NB4 (cell line): Measurements from ENCODE around the gene FMNL2.

Source experiments
- CTCF ChIP-seq: IDR thresholded peaks from one replicate; pipeline ENCODE4 v1.5.1; 2012; ENCODE audit warnings: low read depth, low read length
- MYC ChIP-seq: IDR thresholded peaks from 2 replicates; pipeline ENCODE4 v1.6.1; 2011; ENCODE audit warnings: low read depth, low read length
- POLR2A ChIP-seq: IDR thresholded peaks from 2 replicates; pipeline ENCODE4 v1.6.1; 2011; ENCODE audit warnings: mild to moderate bottlenecking; ENCODE audit not compliant: insufficient read length; ENCODE audit errors: extremely low read depth
- TF ChIP-seq, protein P1 (sequence below): IDR thresholded peaks from 2 replicates; pipeline ENCODE4 v1.6.1; 2011; ENCODE audit warnings: low read depth, low read length

DNA sequence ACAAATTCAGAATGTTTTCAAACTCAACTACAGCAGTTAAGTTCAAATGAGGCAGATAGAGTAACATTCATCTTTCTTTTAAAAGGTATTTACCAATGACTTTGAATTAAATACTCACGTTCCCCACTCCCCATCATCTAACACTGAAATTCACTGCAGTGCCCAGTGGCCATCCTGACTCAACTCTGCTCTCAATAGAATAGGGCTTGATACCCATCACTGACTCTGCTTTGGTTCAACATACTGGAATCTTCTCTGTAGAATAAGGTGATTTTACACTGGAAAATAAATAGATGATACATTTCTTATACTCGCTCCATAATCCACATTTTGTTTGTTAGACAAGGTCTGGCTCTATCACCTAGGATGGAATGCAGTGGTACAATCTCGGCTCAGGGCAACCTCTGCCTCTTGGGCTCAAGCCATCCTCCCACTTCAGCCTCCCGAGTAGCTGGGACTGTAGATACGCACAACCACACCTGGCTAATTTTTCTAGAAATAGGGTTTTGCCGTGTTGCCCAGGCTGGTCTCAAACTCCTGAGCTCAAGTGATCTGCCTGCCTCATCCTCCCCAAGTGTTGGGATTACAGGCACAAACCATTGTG is 315.9 kb downstream of the FMNL2 start:
- TF ChIP-seq MYC (no peak), CTCF (no peak), POLR2A (no peak)
- TF ChIP-seq, protein P1, sequence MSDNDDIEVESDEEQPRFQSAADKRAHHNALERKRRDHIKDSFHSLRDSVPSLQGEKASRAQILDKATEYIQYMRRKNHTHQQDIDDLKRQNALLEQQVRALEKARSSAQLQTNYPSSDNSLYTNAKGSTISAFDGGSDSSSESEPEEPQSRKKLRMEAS: no peak
